Measurements from ENCODE around the gene GUCY2D.

GUCY2D gene

DNA sequence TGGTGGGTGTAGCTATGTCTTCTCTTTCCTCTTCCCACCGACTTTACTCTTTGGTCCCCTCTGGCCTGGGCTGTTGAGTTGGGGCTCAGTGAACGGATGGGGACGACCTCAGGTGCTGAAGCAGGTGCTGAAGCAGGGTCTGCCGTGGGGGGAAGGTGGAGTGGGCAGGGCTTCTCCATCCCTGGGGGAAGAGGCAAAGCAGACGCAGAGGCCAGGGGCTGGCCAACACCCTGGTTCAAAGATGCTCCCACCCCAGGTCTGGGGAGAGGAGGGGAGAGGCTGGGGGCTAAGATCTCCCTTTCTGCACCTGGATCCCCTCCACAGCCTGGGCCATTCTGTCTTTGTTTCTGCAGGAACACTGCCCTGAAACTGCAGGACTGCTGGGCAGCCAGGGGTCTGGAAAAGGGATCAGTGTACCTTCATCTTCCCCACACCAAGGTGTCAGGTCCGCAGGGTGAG lies 62.2 kb downstream of the GUCY2D start:
- no peak for DNase-seq (ENCODE audit: low spot score)

DNA sequence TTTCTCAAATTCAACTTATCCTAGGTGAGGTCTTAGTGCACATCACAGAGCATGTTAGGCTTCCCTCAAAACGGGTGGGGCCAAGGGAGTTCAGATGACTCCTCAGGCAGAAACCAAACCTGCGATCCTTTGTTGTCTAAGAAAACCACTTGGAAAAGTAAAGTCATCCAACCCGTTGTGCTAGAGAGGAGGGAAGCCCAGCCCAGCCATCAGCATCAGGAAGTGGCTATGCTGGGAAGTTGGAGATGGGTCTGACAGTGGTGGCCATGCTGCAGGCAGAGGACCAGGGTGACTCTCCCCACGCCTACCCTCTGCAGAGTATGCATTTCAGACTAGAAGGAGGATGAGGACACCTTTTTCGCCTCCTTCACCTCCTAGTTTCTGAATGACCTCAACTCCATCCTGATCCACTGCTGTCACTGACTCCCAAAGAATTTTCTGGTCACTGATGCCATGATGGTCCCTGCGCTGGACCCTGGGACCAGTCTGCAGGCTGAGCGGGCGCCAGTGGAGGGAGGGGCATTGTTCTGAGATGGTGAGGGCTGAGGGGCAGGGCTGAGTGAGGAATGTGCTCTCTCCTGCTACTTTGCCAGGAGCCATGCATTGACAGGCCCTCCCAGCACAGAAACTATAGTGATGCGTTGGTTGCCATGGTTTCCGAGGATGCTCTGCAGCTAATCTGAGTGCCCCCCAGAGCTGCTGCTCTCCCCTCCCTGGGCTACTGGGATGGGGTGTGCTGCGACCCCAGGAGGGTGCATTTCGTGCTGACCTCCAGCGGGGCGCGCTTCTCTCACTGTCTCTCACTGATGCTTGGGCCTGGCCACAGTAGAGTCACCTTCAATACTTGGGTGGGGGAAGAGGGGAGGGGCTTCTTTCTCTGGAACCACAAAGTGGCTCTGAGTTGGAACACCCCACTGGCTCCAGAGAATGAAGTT lies 64.7 kb downstream of the GUCY2D start:
- DNase-seq (ENCODE audit: low spot score): no peak

DNA sequence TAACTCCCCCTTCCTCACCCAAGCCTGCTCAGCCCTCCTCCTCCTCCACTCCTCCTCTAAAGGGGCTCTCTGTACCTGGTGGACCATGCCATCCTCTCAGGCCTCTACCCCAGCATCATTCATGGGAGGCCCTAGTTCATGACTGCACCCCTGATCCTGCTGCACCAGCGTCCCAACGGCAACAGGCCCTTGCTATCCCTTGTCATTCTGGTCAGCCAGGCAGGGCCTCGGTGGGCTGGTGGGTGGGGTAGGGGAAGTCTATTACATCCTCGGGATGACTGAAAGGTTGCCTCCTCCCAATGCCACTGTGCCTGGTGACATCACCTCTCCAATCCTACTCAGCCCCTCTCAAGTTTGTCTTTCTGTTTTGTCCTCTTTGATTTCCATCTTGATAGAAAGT lies 65.4 kb downstream of the GUCY2D start:
- DNase-seq (ENCODE audit: low spot score): no peak

DNA sequence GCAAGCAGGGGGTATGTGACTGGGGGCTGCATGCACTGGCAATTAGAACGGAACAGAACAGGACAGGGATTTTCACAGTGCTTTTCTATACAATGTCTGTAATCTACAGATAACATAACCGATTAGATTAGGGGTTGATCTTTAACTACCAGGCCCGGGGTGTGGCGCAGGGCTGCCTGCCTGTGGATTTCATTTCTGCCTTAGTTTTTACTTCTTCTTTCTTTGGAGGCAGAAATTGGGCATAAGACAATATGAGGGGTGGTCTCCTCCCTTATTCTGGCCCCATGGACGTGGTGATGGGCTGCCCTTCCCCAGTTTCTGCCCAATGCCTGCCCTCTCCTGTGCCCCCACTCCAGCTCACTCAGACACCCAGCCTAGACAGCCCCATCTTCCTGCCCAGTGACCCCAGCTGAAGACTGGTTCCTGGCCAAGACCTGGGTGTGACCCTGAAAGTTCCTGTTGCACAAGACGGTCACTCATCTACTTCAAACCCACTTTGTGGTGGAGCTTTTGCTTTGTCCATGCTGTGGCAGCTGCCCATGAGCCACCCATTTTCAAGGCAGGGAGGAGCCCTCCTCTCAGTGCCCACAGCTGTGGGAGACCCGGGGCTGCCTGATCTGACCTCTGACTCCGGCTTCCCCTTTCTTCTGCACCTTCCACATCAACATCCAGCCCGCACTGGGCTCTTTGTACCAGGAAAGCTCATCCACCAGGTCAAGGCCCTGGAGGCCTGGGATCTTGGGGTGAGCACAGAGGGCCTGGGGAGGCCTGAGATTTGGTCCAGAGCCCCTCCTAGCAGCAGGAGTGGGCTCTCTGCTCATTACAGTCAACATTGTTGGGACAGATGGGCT lies 66.5 kb downstream of the GUCY2D start:
- no peak for DNase-seq (ENCODE audit: low spot score)

DNA sequence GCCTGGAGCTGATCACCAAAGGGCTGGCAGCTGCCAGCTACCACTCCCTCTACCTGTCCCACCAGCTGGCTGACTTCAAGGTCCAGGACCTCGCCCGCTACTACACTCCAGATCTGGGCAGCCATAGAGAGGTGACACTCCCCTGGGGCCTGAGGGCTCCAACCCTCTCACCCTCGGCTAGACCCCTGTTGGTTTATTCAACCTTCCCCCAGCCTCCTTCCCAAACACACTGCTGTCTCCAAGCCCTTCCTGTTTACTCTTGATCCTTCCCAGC lies 67.1 kb downstream of the GUCY2D start:
- no peak for DNase-seq (ENCODE audit: low spot score)
